T47D (cell line): ENCODE results near the gene RUNX3.

Source experiments
- DNase-seq, 2 experiments: peaks; one replicate each; pipeline versions ENCODE4 v3.0.0 to v3.0.0-alpha.2; 2011 to 2012; ENCODE audit warnings: low read depth in 1 of 2, low spot score in 1 of 2
- JUND ChIP-seq: IDR thresholded peaks from 2 replicates; pipeline ENCODE4 v1.6.1; 2012; ENCODE audit warnings: low read depth
- in situ Hi-C: cut with HindIII; loops from 2 replicates; pipeline ENCODE4 v1.10.0; 2016; ENCODE audit warnings: low sequenced_read_pairs, low pct_unique_long_range_greater_than_20kb

The RUNX3 gene

GRCh38 chr1:24959623-24959975, 29.5 kb upstream of the RUNX3 start:
- in situ Hi-C loops: no loop called here
- no peak for DNase-seq
- no peak for TF ChIP-seq JUND

- in situ Hi-C loops: no loop called here
- TF ChIP-seq JUND: no peak
- no peak for DNase-seq
Measured at GRCh38 chr1:24958766-24959622, 28.9 kb upstream of the RUNX3 start.

- in situ Hi-C loops: no loop called here
- no peak for TF ChIP-seq JUND
- no peak for DNase-seq
Measured at GRCh38 chr1:24957808-24958752, 28.0 kb upstream of the RUNX3 start.

- TF ChIP-seq JUND: no peak
- DNase-seq: no peak
- in situ Hi-C loops: no loop called here
Measured at GRCh38 chr1:24957016-24957807, 27.1 kb upstream of the RUNX3 start.

- in situ Hi-C loops: no loop called here
- DNase-seq: no peak
- TF ChIP-seq JUND: no peak
Measured at GRCh38 chr1:24955779-24956365, 25.8 kb upstream of the RUNX3 start.

GRCh38 chr1:24955161-24955560, 25.1 kb upstream of the RUNX3 start:
- no peak for DNase-seq
- no peak for TF ChIP-seq JUND
- in situ Hi-C loops: no loop called here

- in situ Hi-C loops: no loop called here
- no peak for DNase-seq
- TF ChIP-seq JUND: no peak
Measured at GRCh38 chr1:24954631-24955030, 24.6 kb upstream of the RUNX3 start.

GRCh38 chr1:24954022-24954421, 23.9 kb upstream of the RUNX3 start:
- DNase-seq: no peak
- in situ Hi-C loops: no loop called here
- no peak for TF ChIP-seq JUND

- in situ Hi-C loops: no loop called here
- no peak for DNase-seq
- no peak for TF ChIP-seq JUND
Measured at GRCh38 chr1:24952413-24952841, 22.4 kb upstream of the RUNX3 start.

- TF ChIP-seq JUND: no peak
- DNase-seq: no peak
- in situ Hi-C loops: no loop called here
Measured at GRCh38 chr1:24951810-24952412, 21.8 kb upstream of the RUNX3 start.

GRCh38 chr1:24951337-24951736, 21.3 kb upstream of the RUNX3 start:
- no peak for DNase-seq
- no peak for TF ChIP-seq JUND
- in situ Hi-C loops: no loop called here

- no peak for DNase-seq
- TF ChIP-seq JUND: no peak
- in situ Hi-C loops: no loop called here
Measured at GRCh38 chr1:24949331-24949881, 19.3 kb upstream of the RUNX3 start.
